OCI-LY1 (cell line): ENCODE data around the gene PDE4D.
A peak's percentile ranks its signal among the peaks of the same experiment; 100 is the strongest.

Source experiments
- H2AFZ ChIP-seq: fragments of 200-600 bp; sonication (generic), shearing (Covaris generic); 2 replicates; pipeline ENCODE4 v1.6.0; 2014; ENCODE audit warnings: antibody characterized with exemption, mild to moderate bottlenecking, low read length
- H3F3A ChIP-seq: fragments of 200-600 bp; sonication (generic), shearing (Covaris generic); 2 replicates; pipeline ENCODE4 v1.6.0; 2014; ENCODE audit warnings: mild to moderate bottlenecking, antibody characterized with exemption, low read length, moderate library complexity; ENCODE audit not compliant: insufficient read depth
- H3K27ac ChIP-seq: fragments of 200-600 bp; sonication (generic); 2 replicates; pipeline ENCODE4 v1.5.1; 2014; ENCODE audit warnings: low read length, mixed run types, mild to moderate bottlenecking, low read depth; ENCODE audit not compliant: poor library complexity, severe bottlenecking
- H3K27me3 ChIP-seq: fragments of 200-600 bp; sonication (generic); 2 replicates; pipeline ENCODE4 v1.6.0; 2014; ENCODE audit warnings: antibody characterized with exemption, mild to moderate bottlenecking, low read length, moderate library complexity; ENCODE audit not compliant: insufficient read depth
- H3K36me3 ChIP-seq: fragments of 200-600 bp; sonication (generic); 2 replicates; pipeline ENCODE4 v1.6.1; 2014; ENCODE audit warnings: mild to moderate bottlenecking, antibody characterized with exemption, low read length, moderate library complexity, mixed read lengths; ENCODE audit not compliant: insufficient read depth
- H3K4me1 ChIP-seq: fragments of 200-600 bp; sonication (generic); 2 replicates; pipeline ENCODE4 v1.5.1; 2014; ENCODE audit warnings: mild to moderate bottlenecking, low read length, moderate library complexity; ENCODE audit not compliant: insufficient read depth, severe bottlenecking
- H3K4me2 ChIP-seq: fragments of 200-600 bp; sonication (generic), shearing (Covaris generic); 2 replicates; pipeline ENCODE4 v1.6.1; 2014; ENCODE audit warnings: low read length
- H3K4me3 ChIP-seq: fragments of 200-600 bp; sonication (generic); 2 replicates; pipeline ENCODE4 v1.5.1; 2014; ENCODE audit warnings: low read length, low read depth, mild to moderate bottlenecking, mixed read lengths; ENCODE audit not compliant: poor library complexity, severe bottlenecking
- H3K79me2 ChIP-seq: fragments of 200-600 bp; shearing (Covaris generic); 2 replicates; pipeline ENCODE4 v1.6.1; 2016; ENCODE audit warnings: mixed run types, low read length, mixed read lengths; ENCODE audit not compliant: insufficient read depth
- H3K9ac ChIP-seq: fragments of 200-600 bp; sonication (generic), shearing (Covaris generic); 2 replicates; pipeline ENCODE4 v1.6.1; 2014; ENCODE audit warnings: mild to moderate bottlenecking, low read length, mixed read lengths
- H3K9me2 ChIP-seq: fragments of 200-600 bp; sonication (generic), shearing (Covaris generic); 2 replicates; pipeline ENCODE4 v1.6.1; 2014; ENCODE audit warnings: low read depth, mild to moderate bottlenecking, low read length, mixed read lengths
- H3K9me3 ChIP-seq: fragments of 200-600 bp; shearing (Covaris generic); 2 replicates; pipeline ENCODE4 v1.6.1; 2014; ENCODE audit warnings: low read length, mixed read lengths
- H4K20me1 ChIP-seq: fragments of 200-600 bp; sonication (generic), shearing (Covaris generic); 2 replicates; pipeline ENCODE4 v1.6.0; 2016; ENCODE audit warnings: mild to moderate bottlenecking, low read length; ENCODE audit not compliant: insufficient read depth
- EZH2 ChIP-seq: fragments of 200-600 bp; sonication (generic), shearing (Covaris generic); IDR thresholded peaks from 2 replicates; pipeline ENCODE4 v1.8.0; 2017; ENCODE audit warnings: borderline replicate concordance, mixed run types, mild to moderate bottlenecking, antibody characterized with exemption, low read length, moderate library complexity, mixed read lengths
- TF ChIP-seq, protein P1 (sequence below): fragments of 200-600 bp; sonication (generic), shearing (Covaris generic); IDR thresholded peaks from 2 replicates; pipeline ENCODE4 v1.5.1; 2017; ENCODE audit warnings: mild to moderate bottlenecking, antibody characterized with exemption, low read length, moderate library complexity, mixed read lengths

Gene PDE4D

DNA sequence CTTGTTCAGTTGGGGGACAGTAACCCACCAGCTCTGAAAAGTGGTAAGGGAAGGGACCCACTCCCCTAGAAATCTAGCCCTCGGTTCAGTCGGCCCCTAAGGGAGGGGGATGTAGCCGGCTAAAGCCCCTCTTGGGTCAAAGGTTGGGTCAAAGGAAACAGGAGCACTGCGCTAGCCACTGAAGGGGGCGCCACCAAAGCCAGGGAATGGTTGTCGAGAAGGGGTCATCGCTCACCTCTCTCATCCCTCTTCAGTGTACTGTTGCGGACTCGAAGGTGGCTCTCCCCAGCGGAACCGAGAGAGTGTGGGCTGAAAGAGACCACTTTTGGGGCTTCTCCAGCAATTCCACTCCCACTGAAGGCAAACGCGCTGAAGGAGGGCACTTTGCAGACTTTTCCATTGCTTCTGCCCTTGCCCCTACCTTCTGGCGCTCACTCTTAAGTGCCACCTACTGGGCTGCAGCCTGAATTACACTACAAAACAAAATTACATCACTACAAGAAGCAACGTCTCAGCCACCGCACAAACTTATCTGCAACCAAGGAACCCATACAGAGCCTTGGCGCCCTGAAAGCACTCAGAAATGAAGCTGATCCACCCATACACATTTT lies 396.9 kb downstream of the PDE4D start:
- H3K4me2 ChIP-seq, result no peak overlapping the region
- no peaks in the 10 kb centered on the region for H3K27me3 ChIP-seq
- H4K20me1 ChIP-seq, result no peaks in the 10 kb centered on the region
- no peaks in the 10 kb centered on the region for H3K9me3 ChIP-seq
- no peaks in the 10 kb centered on the region for H3K4me1 ChIP-seq
- no peaks in the 10 kb centered on the region for H3F3A ChIP-seq
- H3K9ac ChIP-seq, result no peak overlapping the region
- H2AFZ ChIP-seq, result no peak overlapping the region
- no peaks in the 10 kb centered on the region for H3K79me2 ChIP-seq
- no peaks in the 10 kb centered on the region for H3K9me2 ChIP-seq
- no peak overlapping the region for H3K4me3 ChIP-seq
- TF ChIP-seq, protein P1, sequence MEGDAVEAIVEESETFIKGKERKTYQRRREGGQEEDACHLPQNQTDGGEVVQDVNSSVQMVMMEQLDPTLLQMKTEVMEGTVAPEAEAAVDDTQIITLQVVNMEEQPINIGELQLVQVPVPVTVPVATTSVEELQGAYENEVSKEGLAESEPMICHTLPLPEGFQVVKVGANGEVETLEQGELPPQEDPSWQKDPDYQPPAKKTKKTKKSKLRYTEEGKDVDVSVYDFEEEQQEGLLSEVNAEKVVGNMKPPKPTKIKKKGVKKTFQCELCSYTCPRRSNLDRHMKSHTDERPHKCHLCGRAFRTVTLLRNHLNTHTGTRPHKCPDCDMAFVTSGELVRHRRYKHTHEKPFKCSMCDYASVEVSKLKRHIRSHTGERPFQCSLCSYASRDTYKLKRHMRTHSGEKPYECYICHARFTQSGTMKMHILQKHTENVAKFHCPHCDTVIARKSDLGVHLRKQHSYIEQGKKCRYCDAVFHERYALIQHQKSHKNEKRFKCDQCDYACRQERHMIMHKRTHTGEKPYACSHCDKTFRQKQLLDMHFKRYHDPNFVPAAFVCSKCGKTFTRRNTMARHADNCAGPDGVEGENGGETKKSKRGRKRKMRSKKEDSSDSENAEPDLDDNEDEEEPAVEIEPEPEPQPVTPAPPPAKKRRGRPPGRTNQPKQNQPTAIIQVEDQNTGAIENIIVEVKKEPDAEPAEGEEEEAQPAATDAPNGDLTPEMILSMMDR, result peak; percentile 65
- TF ChIP-seq EZH2, result no peak
- no peak overlapping the region for H3K27ac ChIP-seq
- H3K36me3 ChIP-seq, result no peaks in the 10 kb centered on the region

DNA sequence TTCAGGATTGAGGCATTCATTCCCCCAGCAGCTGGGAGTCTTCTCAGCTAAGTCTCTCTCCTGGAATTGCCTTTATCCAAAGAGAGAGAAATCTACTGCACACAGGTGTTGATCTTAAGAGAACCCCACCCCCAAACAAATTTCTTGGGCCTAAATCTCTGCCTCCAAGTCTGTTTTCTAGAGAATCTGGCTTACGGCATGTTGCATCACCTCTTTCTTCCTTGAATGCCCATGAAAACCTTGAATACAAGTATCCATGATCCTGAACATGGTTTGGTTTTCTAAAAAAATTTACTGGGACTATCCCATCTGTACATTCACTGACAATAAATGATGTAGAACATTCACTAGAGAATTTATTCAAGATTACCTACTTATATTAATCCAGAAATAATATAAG lies 401.6 kb downstream of the PDE4D start:
- Histone ChIP-seq H3K4me2 (no peak overlapping the region), H3K9ac (no peak overlapping the region), H3K9me2 (no peaks in the 10 kb centered on the region), H3K79me2 (no peaks in the 10 kb centered on the region), H3K27me3 (no peaks in the 10 kb centered on the region), H3F3A (no peaks in the 10 kb centered on the region), H3K4me3 (no peak overlapping the region), H3K36me3 (no peaks in the 10 kb centered on the region), H3K27ac (no peak overlapping the region), H4K20me1 (no peaks in the 10 kb centered on the region), H2AFZ (no peak overlapping the region), H3K9me3 (no peaks in the 10 kb centered on the region), H3K4me1 (no peaks in the 10 kb centered on the region)
- TF ChIP-seq, protein P1, result no peak

DNA sequence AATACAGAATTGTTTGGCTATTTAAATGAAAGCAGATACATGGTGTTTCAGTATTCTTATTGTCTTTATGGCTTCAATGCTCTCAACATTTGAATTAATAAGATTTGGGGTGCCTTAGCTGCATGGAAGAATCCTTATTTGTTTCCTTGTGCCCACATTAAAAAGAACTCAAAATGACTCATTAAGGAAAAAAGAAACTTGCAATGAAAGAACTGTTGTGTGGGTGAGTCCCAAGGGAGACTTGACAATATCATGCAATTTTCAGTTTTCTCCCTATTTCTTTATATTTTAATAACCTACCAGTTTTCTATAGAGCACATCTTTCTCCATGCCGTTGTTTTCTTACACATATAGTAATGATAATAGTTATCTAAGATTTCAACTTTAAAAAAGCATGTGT lies 404.0 kb downstream of the PDE4D start:
- Histone ChIP-seq H2AFZ (no peak overlapping the region), H3K36me3 (no peaks in the 10 kb centered on the region)

More for the DNA sequence above, 404.0 kb downstream of the PDE4D start:
- no peaks in the 10 kb centered on the region for H3K4me1 ChIP-seq
- H3K9me2 ChIP-seq, result no peaks in the 10 kb centered on the region
- H3K4me3 ChIP-seq, result no peak overlapping the region
- no peak overlapping the region for H3K4me2 ChIP-seq
- no peak overlapping the region for H3K27ac ChIP-seq
- no peaks in the 10 kb centered on the region for H3F3A ChIP-seq
- H3K27me3 ChIP-seq, result no peaks in the 10 kb centered on the region
- H3K9me3 ChIP-seq, result no peaks in the 10 kb centered on the region
- H3K79me2 ChIP-seq, result no peaks in the 10 kb centered on the region
- no peaks in the 10 kb centered on the region for H4K20me1 ChIP-seq
- TF ChIP-seq, protein P1, result no peak
- no peak for TF ChIP-seq EZH2
- H3K9ac ChIP-seq, result no peak overlapping the region
